ENCODE results near the gene PRKRIP1.
"Not testable (repeated sequence)": the region's sequence is repeated elsewhere in the genome, so short reads cannot be mapped to it uniquely, and the experiment has no call there.

PRKRIP1 gene

GRCh38 chr7:102457352-102457924, 61.3 kb downstream of the PRKRIP1 start:
- DNase-seq (ENCODE audit: low spot score): no peak

GRCh38 chr7:102459221-102459844, 63.2 kb downstream of the PRKRIP1 start:
- DNase-seq (ENCODE audit: low spot score): no peak

GRCh38 chr7:102460467-102460866, 64.3 kb downstream of the PRKRIP1 start:
- DNase-seq (ENCODE audit: low spot score): no peak

- peak; percentile 31 for DNase-seq (ENCODE audit: low spot score)
Observed at GRCh38 chr7:102463841-102464576, 67.8 kb downstream of the PRKRIP1 start.

- DNase-seq (ENCODE audit: low spot score): peak; percentile 98
Observed at GRCh38 chr7:102464577-102465280, 68.6 kb downstream of the PRKRIP1 start, which contains the start of the genes ALKBH4 and LRWD1. TSS of gene ALKBH4 (minus strand) at chr7:102464863. CDS start at chr7:102464836, 27 bp downstream. TSS of gene LRWD1 (plus strand) at chr7:102464984. CDS start at chr7:102465081, 97 bp downstream.

GRCh38 chr7:102466097-102466496, 69.9 kb downstream of the PRKRIP1 start:
- DNase-seq (ENCODE audit: low spot score): no peak

- no peak for DNase-seq (ENCODE audit: low spot score)
Observed at GRCh38 chr7:102467581-102468477, 71.7 kb downstream of the PRKRIP1 start.

- no peak for DNase-seq (ENCODE audit: low spot score)
Observed at GRCh38 chr7:102468478-102469350, 72.6 kb downstream of the PRKRIP1 start.

- DNase-seq (ENCODE audit: low spot score): no peak
Observed at GRCh38 chr7:102469351-102469971, 73.3 kb downstream of the PRKRIP1 start.

- DNase-seq (ENCODE audit: low spot score): no peak
Observed at GRCh38 chr7:102469972-102470825, 74.0 kb downstream of the PRKRIP1 start.

- no peak for DNase-seq (ENCODE audit: low spot score)
Observed at GRCh38 chr7:102471791-102472125, 75.6 kb downstream of the PRKRIP1 start.

- DNase-seq (ENCODE audit: low spot score): no peak
Observed at GRCh38 chr7:102472126-102473041, 76.2 kb downstream of the PRKRIP1 start.

- DNase-seq (ENCODE audit: low spot score): no peak
Observed at GRCh38 chr7:102473271-102473991, 77.3 kb downstream of the PRKRIP1 start.

GRCh38 chr7:102474116-102474515, 78.0 kb downstream of the PRKRIP1 start:
- DNase-seq (ENCODE audit: low spot score): not testable (repeated sequence)

GRCh38 chr7:102474736-102475435, 78.7 kb downstream of the PRKRIP1 start:
- not testable (repeated sequence) for DNase-seq (ENCODE audit: low spot score)

Data from SW480 (cell line).